OCI-LY1 (cell line): ENCODE results near the gene PPP1R27.

Experiments used
- H2AFZ ChIP-seq: fragments of 200-600 bp; sonication (generic), shearing (Covaris generic); 2 replicates; pipeline ENCODE4 v1.6.0; 2014; ENCODE audit warnings: antibody characterized with exemption, mild to moderate bottlenecking, low read length
- H3F3A ChIP-seq: fragments of 200-600 bp; sonication (generic), shearing (Covaris generic); 2 replicates; pipeline ENCODE4 v1.6.0; 2014; ENCODE audit warnings: mild to moderate bottlenecking, antibody characterized with exemption, low read length, moderate library complexity; ENCODE audit not compliant: insufficient read depth
- H3K27ac ChIP-seq: fragments of 200-600 bp; sonication (generic); 2 replicates; pipeline ENCODE4 v1.5.1; 2014; ENCODE audit warnings: low read length, mixed run types, mild to moderate bottlenecking, low read depth; ENCODE audit not compliant: poor library complexity, severe bottlenecking
- H3K27me3 ChIP-seq: fragments of 200-600 bp; sonication (generic); 2 replicates; pipeline ENCODE4 v1.6.0; 2014; ENCODE audit warnings: antibody characterized with exemption, mild to moderate bottlenecking, low read length, moderate library complexity; ENCODE audit not compliant: insufficient read depth
- H3K36me3 ChIP-seq: fragments of 200-600 bp; sonication (generic); 2 replicates; pipeline ENCODE4 v1.6.1; 2014; ENCODE audit warnings: mild to moderate bottlenecking, antibody characterized with exemption, low read length, moderate library complexity, mixed read lengths; ENCODE audit not compliant: insufficient read depth
- H3K4me1 ChIP-seq: fragments of 200-600 bp; sonication (generic); 2 replicates; pipeline ENCODE4 v1.5.1; 2014; ENCODE audit warnings: mild to moderate bottlenecking, low read length, moderate library complexity; ENCODE audit not compliant: insufficient read depth, severe bottlenecking
- H3K4me2 ChIP-seq: fragments of 200-600 bp; sonication (generic), shearing (Covaris generic); 2 replicates; pipeline ENCODE4 v1.6.1; 2014; ENCODE audit warnings: low read length
- H3K4me3 ChIP-seq: fragments of 200-600 bp; sonication (generic); 2 replicates; pipeline ENCODE4 v1.5.1; 2014; ENCODE audit warnings: low read length, low read depth, mild to moderate bottlenecking, mixed read lengths; ENCODE audit not compliant: poor library complexity, severe bottlenecking
- H3K79me2 ChIP-seq: fragments of 200-600 bp; shearing (Covaris generic); 2 replicates; pipeline ENCODE4 v1.6.1; 2016; ENCODE audit warnings: mixed run types, low read length, mixed read lengths; ENCODE audit not compliant: insufficient read depth
- H3K9ac ChIP-seq: fragments of 200-600 bp; sonication (generic), shearing (Covaris generic); 2 replicates; pipeline ENCODE4 v1.6.1; 2014; ENCODE audit warnings: mild to moderate bottlenecking, low read length, mixed read lengths
- H3K9me2 ChIP-seq: fragments of 200-600 bp; sonication (generic), shearing (Covaris generic); 2 replicates; pipeline ENCODE4 v1.6.1; 2014; ENCODE audit warnings: low read depth, mild to moderate bottlenecking, low read length, mixed read lengths
- H3K9me3 ChIP-seq: fragments of 200-600 bp; shearing (Covaris generic); 2 replicates; pipeline ENCODE4 v1.6.1; 2014; ENCODE audit warnings: low read length, mixed read lengths
- H4K20me1 ChIP-seq: fragments of 200-600 bp; sonication (generic), shearing (Covaris generic); 2 replicates; pipeline ENCODE4 v1.6.0; 2016; ENCODE audit warnings: mild to moderate bottlenecking, low read length; ENCODE audit not compliant: insufficient read depth
- CTCF ChIP-seq: fragments of 200-600 bp; sonication (generic), shearing (Covaris generic); IDR thresholded peaks from 2 replicates; pipeline ENCODE4 v1.5.1; 2017; ENCODE audit warnings: mild to moderate bottlenecking, antibody characterized with exemption, low read length, moderate library complexity, mixed read lengths
- EZH2 ChIP-seq: fragments of 200-600 bp; sonication (generic), shearing (Covaris generic); IDR thresholded peaks from 2 replicates; pipeline ENCODE4 v1.8.0; 2017; ENCODE audit warnings: borderline replicate concordance, mixed run types, mild to moderate bottlenecking, antibody characterized with exemption, low read length, moderate library complexity, mixed read lengths

The PPP1R27 gene

GRCh38 chr17:81843713-81844326, 9.0 kb upstream of the PPP1R27 start:
- H3K4me2 ChIP-seq = no peak overlapping the region

GRCh38 chr17:81842725-81843504, 8.1 kb upstream of the PPP1R27 start:
- H3K36me3 ChIP-seq = peaks cover 57% of the 10 kb centered on the region
- no peak for TF ChIP-seq EZH2
- no peak for TF ChIP-seq CTCF
- H3K27ac ChIP-seq = no peak overlapping the region

More at GRCh38 chr17:81843713-81844326, 9.0 kb upstream of the PPP1R27 start:
- Histone ChIP-seq H3K36me3 (peaks cover 60% of the 10 kb centered on the region), H3K4me1 (no peaks in the 10 kb centered on the region), H4K20me1 (no peaks in the 10 kb centered on the region), H3F3A (no peaks in the 10 kb centered on the region), H3K27ac (no peak overlapping the region), H3K27me3 (no peaks in the 10 kb centered on the region), H3K9ac (no peak overlapping the region), H3K9me2 (no peaks in the 10 kb centered on the region), H3K79me2 (no peaks in the 10 kb centered on the region), H2AFZ (no peak overlapping the region), H3K4me3 (no peak overlapping the region), H3K9me3 (no peaks in the 10 kb centered on the region)
- no peak for TF ChIP-seq CTCF
- no peak for TF ChIP-seq EZH2

GRCh38 chr17:81842378-81842724, 7.5 kb upstream of the PPP1R27 start:
- Histone ChIP-seq H4K20me1 (no peaks in the 10 kb centered on the region), H3K27ac (no peak overlapping the region), H3K4me3 (no peak overlapping the region), H3K4me1 (no peaks in the 10 kb centered on the region), H3F3A (no peaks in the 10 kb centered on the region), H3K9me2 (no peaks in the 10 kb centered on the region), H2AFZ (no peak overlapping the region), H3K9ac (no peak overlapping the region), H3K36me3 (peaks cover 51% of the 10 kb centered on the region), H3K9me3 (no peaks in the 10 kb centered on the region), H3K27me3 (no peaks in the 10 kb centered on the region), H3K79me2 (no peaks in the 10 kb centered on the region), H3K4me2 (no peak overlapping the region)
- TF ChIP-seq CTCF (no peak), EZH2 (no peak)

More at GRCh38 chr17:81842725-81843504, 8.1 kb upstream of the PPP1R27 start:
- no peak overlapping the region for H3K4me2 ChIP-seq
- H4K20me1 ChIP-seq = no peaks in the 10 kb centered on the region
- H3K4me3 ChIP-seq = no peak overlapping the region
- no peaks in the 10 kb centered on the region for H3F3A ChIP-seq
- H2AFZ ChIP-seq = no peak overlapping the region
- no peaks in the 10 kb centered on the region for H3K27me3 ChIP-seq
- no peaks in the 10 kb centered on the region for H3K9me2 ChIP-seq
- no peaks in the 10 kb centered on the region for H3K79me2 ChIP-seq
- no peaks in the 10 kb centered on the region for H3K9me3 ChIP-seq
- H3K9ac ChIP-seq = no peak overlapping the region
- H3K4me1 ChIP-seq = no peaks in the 10 kb centered on the region
